NOMO-1 treated with DMSO at 0.1 percent for 48 hours (cell line): Measurements from ENCODE around the gene FRAT1.

Source experiments
- DNase-seq: peaks from one replicate; lab custom pipeline; 2025; ENCODE audit not compliant: unreplicated experiment; lab: John Stamatoyannopoulos, UW

FRAT1 gene

GRCh38 chr10:97363071-97363470, 44.0 kb downstream of the FRAT1 start:
- DNase-seq, result no peak

GRCh38 chr10:97365761-97366351, 46.8 kb downstream of the FRAT1 start:
- peak; percentile 100 for DNase-seq

GRCh38 chr10:97366572-97366971, 47.5 kb downstream of the FRAT1 start:
- no peak for DNase-seq

- no peak for DNase-seq
Observed at GRCh38 chr10:97367126-97367649, 48.1 kb downstream of the FRAT1 start.
